BJ (cell line): ENCODE measurements around the gene OGT. TPM values are rescaled to one million over a fixed set of nuclear protein-coding genes. Genes with fewer than 3 reads are reported as not detected.

ENCODE experiments used
- CTCF ChIA-PET: fragments of 350-600 bp; formaldehyde crosslinking; extraction: SDS; loops from one replicate; lab custom pipeline; 2021; ENCODE audit warnings: antibody characterized with exemption, inconsistent platforms; lab: Yijun Ruan, JAX
- POLR2A ChIA-PET: fragments of 300-600 bp; sonication (Branson Sonifier 250); formaldehyde crosslinking; extraction: SDS; loops from one replicate; lab custom pipeline; 2021; ENCODE audit warnings: antibody characterized with exemption; lab: Charles Lee
- DNase-seq: peaks from one replicate; pipeline ENCODE4 v3.0.0-alpha.2; 2011; ENCODE audit warnings: low read depth
- H3K27me3 ChIP-seq: 2 replicates; pipeline ENCODE4 v1.6.0; 2011; ENCODE audit warnings: low read length; ENCODE audit not compliant: control insufficient read depth, insufficient read depth
- H3K36me3 ChIP-seq: 2 replicates; pipeline ENCODE4 v1.5.1; 2011; ENCODE audit warnings: low read length; ENCODE audit not compliant: control insufficient read depth, insufficient read depth
- H3K4me3 ChIP-seq: 2 replicates; pipeline ENCODE4 v1.5.1; 2011; ENCODE audit warnings: low read depth, mild to moderate bottlenecking, control low read depth, low read length
- polyA plus RNA-seq: library from polyadenylated mRNA; depleted of rRNA; stranded (reverse); fragments of >200 nt; gene quantifications from 2 replicates; pipeline ENCODE4 v1.2.3, GENCODE V29; 2011
- TF ChIP-seq, protein P1 (sequence below): IDR thresholded peaks from 2 replicates; pipeline ENCODE4 v1.5.1; 2011; ENCODE audit warnings: low read depth, mild to moderate bottlenecking, control low read depth, inconsistent platforms, low read length, moderate library complexity; ENCODE audit not compliant: insufficient read depth

OGT gene
- polyA plus RNA-seq, 1 experiment: 280 TPM

DNA sequence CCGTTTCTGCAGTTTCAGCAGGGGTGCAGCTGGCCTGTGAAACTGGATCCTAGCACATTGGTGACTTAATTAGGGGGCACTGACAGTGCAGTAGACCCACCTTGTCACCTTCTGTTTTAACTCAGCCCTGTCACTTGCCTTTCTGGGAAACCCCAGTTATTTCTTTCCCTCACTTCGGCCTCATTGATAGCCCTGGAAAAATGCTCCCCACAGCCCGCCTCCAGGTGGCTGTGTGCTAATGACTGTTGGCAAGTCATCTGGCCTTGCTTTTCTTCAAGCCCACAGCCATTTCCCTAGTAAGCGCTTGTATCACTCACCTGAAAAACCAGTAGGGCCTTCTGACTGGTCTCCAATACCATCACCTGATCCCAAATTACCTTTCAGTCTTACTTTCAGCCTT lies 82.2 kb downstream of the OGT start:
- ChIA-PET POLR2A (no interaction called here), CTCF (interaction anchor here (1.0 kb wide), 1 partner anchor 225 kb away, joined by 3 read pairs; no protein-coding TSS in a partner anchor)
- Histone ChIP-seq H3K36me3 (peaks cover 16% of the 10 kb centered on the region), H3K27me3 (no peaks in the 10 kb centered on the region), H3K4me3 (no peak overlapping the region)
- TF ChIP-seq, protein P1, sequence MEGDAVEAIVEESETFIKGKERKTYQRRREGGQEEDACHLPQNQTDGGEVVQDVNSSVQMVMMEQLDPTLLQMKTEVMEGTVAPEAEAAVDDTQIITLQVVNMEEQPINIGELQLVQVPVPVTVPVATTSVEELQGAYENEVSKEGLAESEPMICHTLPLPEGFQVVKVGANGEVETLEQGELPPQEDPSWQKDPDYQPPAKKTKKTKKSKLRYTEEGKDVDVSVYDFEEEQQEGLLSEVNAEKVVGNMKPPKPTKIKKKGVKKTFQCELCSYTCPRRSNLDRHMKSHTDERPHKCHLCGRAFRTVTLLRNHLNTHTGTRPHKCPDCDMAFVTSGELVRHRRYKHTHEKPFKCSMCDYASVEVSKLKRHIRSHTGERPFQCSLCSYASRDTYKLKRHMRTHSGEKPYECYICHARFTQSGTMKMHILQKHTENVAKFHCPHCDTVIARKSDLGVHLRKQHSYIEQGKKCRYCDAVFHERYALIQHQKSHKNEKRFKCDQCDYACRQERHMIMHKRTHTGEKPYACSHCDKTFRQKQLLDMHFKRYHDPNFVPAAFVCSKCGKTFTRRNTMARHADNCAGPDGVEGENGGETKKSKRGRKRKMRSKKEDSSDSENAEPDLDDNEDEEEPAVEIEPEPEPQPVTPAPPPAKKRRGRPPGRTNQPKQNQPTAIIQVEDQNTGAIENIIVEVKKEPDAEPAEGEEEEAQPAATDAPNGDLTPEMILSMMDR: no peak
- DNase-seq: no peak

DNA sequence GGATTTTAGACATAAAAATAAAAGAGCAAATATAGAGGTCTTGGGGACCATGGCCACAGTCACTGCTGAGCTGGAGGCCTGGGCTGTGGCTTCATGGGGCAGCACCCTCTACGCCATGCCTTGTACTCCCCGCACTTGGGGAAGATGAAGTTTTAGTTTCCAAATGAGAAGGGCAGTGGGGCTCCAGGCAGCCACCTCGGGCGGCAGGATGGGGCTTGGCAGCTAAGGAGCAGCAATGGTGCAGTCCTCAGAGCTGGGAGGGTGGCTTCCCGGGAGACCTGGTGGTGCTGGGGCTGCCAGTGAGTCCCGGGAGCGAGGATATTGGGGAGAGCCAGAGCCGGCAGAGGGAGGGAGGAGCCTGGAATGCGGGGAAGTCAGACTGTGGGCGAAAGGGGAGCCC lies 83.0 kb downstream of the OGT start:
- ChIA-PET CTCF (interaction anchor here (0.6 kb wide), 1 partner anchor 36 kb away, joined by 4 read pairs; no protein-coding TSS in a partner anchor), POLR2A (no interaction called here)
- TF ChIP-seq, protein P1: no peak
- Histone ChIP-seq H3K36me3 (peaks cover 12% of the 10 kb centered on the region), H3K27me3 (no peaks in the 10 kb centered on the region), H3K4me3 (no peak overlapping the region)
- DNase-seq: no peak

DNA sequence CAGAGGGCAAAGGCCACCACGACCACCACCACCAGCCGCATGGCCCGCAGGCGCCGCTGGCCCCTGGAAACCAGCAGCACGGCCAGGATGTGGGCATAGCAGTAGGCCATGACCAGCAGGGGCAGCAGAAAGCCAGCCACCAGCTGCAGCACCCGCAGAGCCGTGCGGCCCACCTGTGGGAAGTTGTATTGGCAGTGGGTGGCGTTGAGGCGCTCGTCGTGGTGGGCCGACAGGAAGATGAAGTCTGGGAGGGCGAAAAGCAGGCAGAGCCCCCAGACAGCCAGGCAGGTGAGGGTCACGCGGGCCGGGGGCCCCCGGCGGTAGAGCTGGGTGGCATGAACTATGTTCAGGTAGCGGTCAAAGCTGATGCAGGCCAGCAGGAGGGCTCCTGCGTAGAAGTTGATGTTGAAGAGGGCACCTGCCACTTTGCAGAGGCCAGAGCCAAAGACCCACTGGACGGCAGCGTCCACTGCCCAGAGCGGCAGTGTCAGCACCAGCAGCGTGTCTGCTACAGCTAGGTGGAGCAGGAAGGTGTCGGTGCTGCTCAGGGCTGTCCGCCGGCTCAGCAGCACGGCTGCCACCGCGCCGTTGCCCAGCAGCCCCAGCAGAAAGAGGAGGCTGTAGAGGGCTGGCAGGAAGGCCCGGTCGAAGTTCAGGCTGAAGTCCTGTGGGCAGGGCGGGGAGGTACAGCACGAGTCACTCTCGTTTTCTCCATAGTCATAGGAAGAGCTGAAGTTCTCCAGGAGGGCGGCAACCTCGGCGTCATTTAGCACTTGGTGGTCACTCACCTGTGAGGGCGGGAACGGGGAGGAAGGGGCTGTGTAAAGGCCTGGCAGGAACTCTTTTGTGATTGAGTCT lies 84.0 kb downstream of the OGT start:
- POLR2A ChIA-PET: no interaction called here
- no peak overlapping the region for H3K4me3 ChIP-seq
- TF ChIP-seq, protein P1: no peak
- CTCF ChIA-PET: interaction anchor here (0.6 kb wide), 1 partner anchor 35 kb away, joined by 4 read pairs; no protein-coding TSS in a partner anchor
- DNase-seq: no peak
- no peaks in the 10 kb centered on the region for H3K27me3 ChIP-seq
- peaks cover 9% of the 10 kb centered on the region for H3K36me3 ChIP-seq

DNA sequence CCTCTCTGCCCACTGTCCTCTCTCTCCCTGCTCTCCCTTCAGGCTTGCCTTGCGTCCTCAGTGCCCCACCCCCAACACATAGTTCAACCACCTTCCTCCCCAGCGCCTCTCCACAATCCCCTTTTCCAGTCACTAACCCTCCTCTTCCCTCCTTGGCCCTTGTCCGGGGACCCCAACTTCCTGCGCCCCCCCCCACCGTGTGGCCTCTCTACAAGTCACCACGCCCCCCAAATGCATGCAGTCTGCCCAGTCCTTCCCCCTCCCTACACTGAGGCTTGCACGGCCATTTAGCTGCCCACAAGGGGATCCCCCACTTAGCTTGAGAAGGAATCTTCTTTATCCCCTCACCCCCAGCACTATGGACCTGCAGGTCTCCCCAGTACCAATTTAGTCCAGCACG lies 84.8 kb downstream of the OGT start:
- ChIA-PET CTCF (no interaction called here), POLR2A (no interaction called here)

DNA sequence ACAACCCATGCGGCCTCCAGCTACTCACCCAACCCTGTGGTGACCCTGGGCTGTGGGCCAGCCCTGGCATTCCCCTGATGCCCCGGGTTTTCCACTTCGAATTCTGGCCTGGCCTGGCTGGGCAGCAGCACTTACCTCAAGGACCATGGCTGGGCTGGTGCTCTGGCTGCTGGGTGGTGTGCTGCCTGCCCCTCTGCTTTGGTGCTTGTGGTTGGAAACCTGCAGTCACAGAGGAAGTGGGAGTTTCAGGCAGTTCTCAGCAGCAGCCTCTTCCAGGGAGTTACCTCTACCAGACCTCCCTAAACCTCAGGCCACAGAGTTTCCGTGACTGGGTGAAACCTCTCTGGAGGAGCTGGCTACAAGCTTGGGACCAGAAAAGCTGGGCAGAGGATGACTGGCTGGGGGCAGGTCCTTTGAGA lies 85.4 kb downstream of the OGT start, which contains the start of gene CXCR3:
Gene CXCR3 (minus strand): TSS at position 209 of the 419 bp plus-strand sequence. CDS start 62 bp downstream, at position 147.
- Histone ChIP-seq H3K36me3 (peaks cover 6% of the 10 kb centered on the region), H3K27me3 (no peaks in the 10 kb centered on the region), H3K4me3 (no peak within 1 kb of the TSS)
- ChIA-PET CTCF (no interaction called here), POLR2A (no interaction called here)
- TF ChIP-seq, protein P1: no peak
- DNase-seq: no peak

More for the DNA sequence above, 84.8 kb downstream of the OGT start:
- no peak for DNase-seq
- Histone ChIP-seq H3K27me3 (no peaks in the 10 kb centered on the region), H3K36me3 (peaks cover 7% of the 10 kb centered on the region), H3K4me3 (no peak overlapping the region)
- TF ChIP-seq, protein P1: no peak
